DND-41 (cell line): ENCODE results near the gene PDXDC1.
"Not testable (repeated sequence)": the region's sequence is repeated elsewhere in the genome, so short reads cannot be mapped to it uniquely, and the experiment has no call there.

ENCODE experiments used
- ATAC-seq: fragments of 200-7000 bp; cut with Tn5 transposase; 3 replicates; pipeline ENCODE4 v1.9.1; 2021; ENCODE audit warnings: low read depth; ENCODE audit not compliant: insufficient read depth
- DNase-seq: peaks from one replicate; pipeline ENCODE4 v3.0.0-alpha.2; 2020
- H2AFZ ChIP-seq: 2 replicates; pipeline ENCODE4 v1.6.0; 2012; ENCODE audit warnings: low read depth, low read length
- H3K27ac ChIP-seq: 2 replicates; pipeline ENCODE4 v1.5.1; 2012; ENCODE audit warnings: low read length, inconsistent platforms
- H3K27me3 ChIP-seq: fragments of 200-600 bp; sonication (generic); 2 replicates; pipeline ENCODE4 v1.6.0; 2012; ENCODE audit warnings: low read length, mild to moderate bottlenecking, inconsistent platforms; ENCODE audit not compliant: insufficient read depth, poor library complexity
- H3K36me3 ChIP-seq: 2 replicates; pipeline ENCODE4 v1.5.1; 2012; ENCODE audit warnings: low read length, inconsistent platforms; ENCODE audit not compliant: insufficient read depth
- H3K4me1 ChIP-seq: 2 replicates; pipeline ENCODE4 v1.5.1; 2012; ENCODE audit warnings: mild to moderate bottlenecking, low read length; ENCODE audit not compliant: insufficient read depth
- H3K4me2 ChIP-seq: 2 replicates; pipeline ENCODE4 v1.6.0; 2012; ENCODE audit warnings: mild to moderate bottlenecking, moderate library complexity, low read length, inconsistent platforms; ENCODE audit not compliant: insufficient read depth
- H3K4me3 ChIP-seq, 2 experiments: fragments of 200-600 bp in 1 of 2; shearing (Covaris generic) in 1 of 2; 2 replicates each; pipeline ENCODE4 v1.5.1; 2012 to 2016; ENCODE audit warnings: inconsistent platforms in 2 of 2, low read length in 2 of 2, mild to moderate bottlenecking in 2 of 2, low read depth in 1 of 2, moderate library complexity in 1 of 2
- H3K79me2 ChIP-seq: 2 replicates; pipeline ENCODE4 v1.6.0; 2012; ENCODE audit warnings: low read length, inconsistent platforms; ENCODE audit not compliant: insufficient read depth
- H3K9ac ChIP-seq: 2 replicates; pipeline ENCODE4 v1.6.0; 2012; ENCODE audit warnings: low read depth, mild to moderate bottlenecking, inconsistent platforms, low read length, moderate library complexity
- H3K9me3 ChIP-seq: 2 replicates; pipeline ENCODE4 v1.5.1; 2012; ENCODE audit warnings: low read length, moderate library complexity, mild to moderate bottlenecking, inconsistent platforms; ENCODE audit not compliant: insufficient read depth, severe bottlenecking
- H4K20me1 ChIP-seq: 2 replicates; pipeline ENCODE4 v1.6.0; 2012; ENCODE audit warnings: low read length; ENCODE audit not compliant: insufficient read depth
- CTCF ChIP-seq: IDR thresholded peaks from 2 replicates; pipeline ENCODE4 v1.5.1; 2012; ENCODE audit warnings: borderline replicate concordance, low read length, moderate library complexity, mild to moderate bottlenecking; ENCODE audit not compliant: poor library complexity, severe bottlenecking; ENCODE audit errors: extremely low read depth

PDXDC1 gene

GRCh38 chr16:14974656-14975417, at the start of gene PDXDC1:
Gene PDXDC1 (plus strand): TSS chr16:14975026. CDS start chr16:14975200, 174 bp downstream.
- H3K79me2 ChIP-seq: peaks cover 29% of the 10 kb centered on the region
- H3K4me2 ChIP-seq: peak within 1 kb of the TSS; percentile 74
- peaks cover 19% of the 10 kb centered on the region for H3K4me1 ChIP-seq
- ATAC-seq (peak; percentile 91), DNase-seq (peak; percentile 90)
- H4K20me1 ChIP-seq: peaks cover 11% of the 10 kb centered on the region; the same call in 1 of the 2 replicates
- H3K4me3 ChIP-seq: peak within 1 kb of the TSS; percentile 97 to 100
- peak within 1 kb of the TSS; percentile 75 for H3K27ac ChIP-seq
- H3K9ac ChIP-seq: peak within 1 kb of the TSS; percentile 91
- TF ChIP-seq CTCF: peak; percentile 9
- H3K36me3 ChIP-seq, H3K9me3 ChIP-seq, H3K27me3 ChIP-seq: not testable (repeated sequence)
- H2AFZ ChIP-seq: peak within 1 kb of the TSS; percentile 100

GRCh38 chr16:14928064-14928714, 46.6 kb upstream of the PDXDC1 start:
- not testable (repeated sequence) for H3K36me3 ChIP-seq, H4K20me1 ChIP-seq, H3K4me3 ChIP-seq, H3K9ac ChIP-seq, H3K4me2 ChIP-seq, H3K4me1 ChIP-seq, H3K27me3 ChIP-seq, H3K27ac ChIP-seq, H3K79me2 ChIP-seq, H3K9me3 ChIP-seq, H2AFZ ChIP-seq
- DNase-seq: peak; percentile 20
- ATAC-seq: peak; percentile 62

GRCh38 chr16:14929176-14929575, 45.6 kb upstream of the PDXDC1 start:
- H3K9ac ChIP-seq, H3K9me3 ChIP-seq, H3K36me3 ChIP-seq, H4K20me1 ChIP-seq, H3K79me2 ChIP-seq, H3K27ac ChIP-seq, H3K27me3 ChIP-seq, H2AFZ ChIP-seq, H3K4me2 ChIP-seq, H3K4me3 ChIP-seq, ATAC-seq, DNase-seq, H3K4me1 ChIP-seq: not testable (repeated sequence)

- H3K9me3 ChIP-seq, H3K4me2 ChIP-seq, H3K79me2 ChIP-seq, H3K27ac ChIP-seq, ATAC-seq, H3K27me3 ChIP-seq, H3K4me3 ChIP-seq, H4K20me1 ChIP-seq, H3K36me3 ChIP-seq, H2AFZ ChIP-seq, DNase-seq, H3K9ac ChIP-seq, H3K4me1 ChIP-seq: not testable (repeated sequence)
These were observed 44.6 kb upstream of the PDXDC1 start for GRCh38 chr16:14930246-14930645.

- ATAC-seq, H3K9me3 ChIP-seq: not testable (repeated sequence)
These were observed 43.9 kb upstream of the PDXDC1 start for GRCh38 chr16:14930971-14931370.

GRCh38 chr16:14932581-14933375, 42.0 kb upstream of the PDXDC1 start:
- DNase-seq, H3K4me3 ChIP-seq, H3K36me3 ChIP-seq, H3K27me3 ChIP-seq, H3K4me2 ChIP-seq, H3K9me3 ChIP-seq, H3K4me1 ChIP-seq, ATAC-seq, H3K79me2 ChIP-seq, H3K27ac ChIP-seq, H3K9ac ChIP-seq, H2AFZ ChIP-seq, H4K20me1 ChIP-seq: not testable (repeated sequence)

More at GRCh38 chr16:14930971-14931370, 43.9 kb upstream of the PDXDC1 start:
- not testable (repeated sequence) for H2AFZ ChIP-seq, H3K4me1 ChIP-seq, H3K4me3 ChIP-seq, H3K9ac ChIP-seq, H3K27ac ChIP-seq, H3K36me3 ChIP-seq, H3K4me2 ChIP-seq, H3K27me3 ChIP-seq, H4K20me1 ChIP-seq, H3K79me2 ChIP-seq, DNase-seq

- H3K27me3 ChIP-seq, H3K4me2 ChIP-seq, H3K27ac ChIP-seq, H3K4me3 ChIP-seq, DNase-seq, H3K4me1 ChIP-seq, H3K9me3 ChIP-seq, H3K9ac ChIP-seq, H2AFZ ChIP-seq, H4K20me1 ChIP-seq, ATAC-seq, H3K79me2 ChIP-seq, H3K36me3 ChIP-seq: not testable (repeated sequence)
These were observed 37.7 kb upstream of the PDXDC1 start, which contains the start of gene NPIPA1 for GRCh38 chr16:14937143-14937542. Gene NPIPA1 (plus strand): TSS chr16:14937443. CDS start chr16:14937443, 0 bp downstream.
